H9 (cell line): ENCODE measurements around the gene MAPKAPK2. TPM values are rescaled to one million over a fixed set of nuclear protein-coding genes. Genes with fewer than 3 reads are reported as not detected.
A peak's percentile ranks its signal among the peaks of the same experiment; 100 is the strongest.

Source experiments
- DNase-seq: peaks from one replicate; pipeline ENCODE4 v3.0.0-alpha.2; 2017
- H2AFZ ChIP-seq: one replicate; pipeline ENCODE4 v1.6.1; 2013; ENCODE audit warnings: mild to moderate bottlenecking, low read length, control low read depth, moderate library complexity
- H2AK5ac ChIP-seq: 2 replicates; pipeline ENCODE4 v1.6.1; 2013; ENCODE audit warnings: low read length, control low read depth, mixed read lengths; ENCODE audit not compliant: insufficient read length
- H2BK120ac ChIP-seq: one replicate; pipeline ENCODE4 v1.6.1; 2013; ENCODE audit warnings: low read depth, mild to moderate bottlenecking, low read length, control low read depth, inconsistent platforms; ENCODE audit not compliant: poor library complexity, severe bottlenecking
- H2BK12ac ChIP-seq: 2 replicates; pipeline ENCODE4 v1.6.1; 2013; ENCODE audit warnings: low read length, control low read depth, mixed read lengths, low read depth; ENCODE audit not compliant: insufficient read length
- H2BK15ac ChIP-seq: 2 replicates; pipeline ENCODE4 v1.6.1; 2013; ENCODE audit warnings: low read depth, low read length, control low read depth
- H2BK20ac ChIP-seq: one replicate; pipeline ENCODE4 v1.6.1; 2013; ENCODE audit warnings: low read depth, mild to moderate bottlenecking, low read length, control low read depth, inconsistent platforms; ENCODE audit not compliant: poor library complexity, severe bottlenecking
- H2BK5ac ChIP-seq: 2 replicates; pipeline ENCODE4 v1.6.1; 2013; ENCODE audit warnings: low read length, control low read depth, mixed read lengths; ENCODE audit not compliant: insufficient read length
- H3K14ac ChIP-seq: 2 replicates; pipeline ENCODE4 v1.6.1; 2013; ENCODE audit warnings: low read length, control low read depth; ENCODE audit not compliant: insufficient read depth
- H3K18ac ChIP-seq: 2 replicates; pipeline ENCODE4 v1.6.1; 2013; ENCODE audit warnings: low read depth, mild to moderate bottlenecking, mixed read lengths, low read length, control low read depth; ENCODE audit not compliant: insufficient read length
- H3K23ac ChIP-seq: 2 replicates; pipeline ENCODE4 v1.6.1; 2013; ENCODE audit warnings: low read length, control low read depth, mixed read lengths, low read depth; ENCODE audit not compliant: insufficient read length
- H3K23me2 ChIP-seq: 2 replicates; pipeline ENCODE4 v1.6.1; 2013; ENCODE audit warnings: low read depth, mild to moderate bottlenecking, mixed read lengths, low read length, control low read depth; ENCODE audit not compliant: insufficient read length, poor library complexity, severe bottlenecking
- H3K27ac ChIP-seq: 2 replicates; pipeline ENCODE4 v1.5.1; 2013; ENCODE audit warnings: low read length, control low read depth, mixed read lengths, low read depth; ENCODE audit not compliant: insufficient read length
- H3K27me3 ChIP-seq: 2 replicates; pipeline ENCODE4 v1.6.1; 2013; ENCODE audit warnings: low read length, control low read depth, inconsistent platforms; ENCODE audit not compliant: insufficient read depth
- H3K4ac ChIP-seq: 2 replicates; pipeline ENCODE4 v1.6.1; 2013; ENCODE audit warnings: low read depth, mild to moderate bottlenecking, control low read depth, inconsistent platforms, low read length, moderate library complexity
- H3K4me1 ChIP-seq: 2 replicates; pipeline ENCODE4 v1.6.1; 2013; ENCODE audit warnings: low read length, control low read depth, inconsistent platforms; ENCODE audit not compliant: insufficient read depth
- H3K4me2 ChIP-seq: 2 replicates; pipeline ENCODE4 v1.6.1; 2013; ENCODE audit warnings: low read length, control low read depth, mixed read lengths; ENCODE audit not compliant: insufficient read length, insufficient read depth
- H3K56ac ChIP-seq: 2 replicates; pipeline ENCODE4 v1.6.1; 2013; ENCODE audit warnings: low read depth, mild to moderate bottlenecking, mixed read lengths, low read length, control low read depth; ENCODE audit not compliant: insufficient read length
- H3K79me1 ChIP-seq: 2 replicates; pipeline ENCODE4 v1.6.1; 2013; ENCODE audit warnings: low read depth, mild to moderate bottlenecking, moderate library complexity, low read length, control low read depth, inconsistent platforms; ENCODE audit not compliant: insufficient read depth, poor library complexity, severe bottlenecking
- H3K79me2 ChIP-seq: 2 replicates; pipeline ENCODE4 v1.6.1; 2013; ENCODE audit warnings: low read length, control low read depth, inconsistent platforms; ENCODE audit not compliant: insufficient read depth
- H3K9ac ChIP-seq: 2 replicates; pipeline ENCODE4 v1.6.1; 2013; ENCODE audit warnings: low read length, control low read depth, mixed read lengths; ENCODE audit not compliant: insufficient read length; ENCODE audit errors: extremely low read depth
- H3K9me3 ChIP-seq: one replicate; pipeline ENCODE4 v1.6.1; 2013; ENCODE audit warnings: low read depth, low read length, inconsistent platforms; ENCODE audit not compliant: control insufficient read depth
- H3T11ph ChIP-seq: one replicate; pipeline ENCODE4 v1.6.1; 2013; ENCODE audit warnings: mild to moderate bottlenecking, low read length, control low read depth, inconsistent platforms
- H4K20me1 ChIP-seq: one replicate; pipeline ENCODE4 v1.6.1; 2013; ENCODE audit not compliant: control insufficient read depth, insufficient read length, insufficient read depth
- H4K5ac ChIP-seq: 2 replicates; pipeline ENCODE4 v1.6.1; 2013; ENCODE audit warnings: low read depth, mild to moderate bottlenecking, mixed read lengths, low read length, control low read depth; ENCODE audit not compliant: insufficient read length
- H4K8ac ChIP-seq: replicated peaks from 2 replicates; pipeline ENCODE4 v1.6.1; 2013; ENCODE audit warnings: low read length, control low read depth, mixed read lengths, low read depth; ENCODE audit not compliant: insufficient read length
- H4K91ac ChIP-seq: 2 replicates; pipeline ENCODE4 v1.6.1; 2013; ENCODE audit warnings: low read depth, mild to moderate bottlenecking, moderate library complexity, mixed read lengths, low read length, control low read depth; ENCODE audit not compliant: insufficient read length
- H3K27ac Mint-ChIP-seq, 3 experiments: 2 replicates in 2 of 3; 3 replicates in 1 of 3; pipeline ENCODE4 v1.8.0; 2020 to 2021; ENCODE audit warnings: mixed read lengths in 3 of 3, mild to moderate bottlenecking in 1 of 3, moderate library complexity in 1 of 3
- H3K27me3 Mint-ChIP-seq: 2 replicates; pipeline ENCODE4 v1.8.0; 2021; ENCODE audit warnings: low read depth, mild to moderate bottlenecking, moderate library complexity, mixed read lengths
- H3K36me3 Mint-ChIP-seq, 3 experiments: 2 replicates in 2 of 3; 3 replicates in 1 of 3; pipeline ENCODE4 v1.8.0; 2020 to 2021; ENCODE audit warnings: low read depth in 3 of 3, mixed read lengths in 3 of 3; ENCODE audit not compliant: insufficient read depth in 1 of 3
- H3K4me1 Mint-ChIP-seq, 2 experiments: 2 replicates each; pipeline ENCODE4 v1.8.0; 2020; ENCODE audit warnings: mixed read lengths in 2 of 2
- H3K4me3 Mint-ChIP-seq, 2 experiments: 2 replicates in 1 of 2; 3 replicates in 1 of 2; pipeline ENCODE4 v1.8.0; 2020 to 2021; ENCODE audit warnings: mild to moderate bottlenecking in 2 of 2, mixed read lengths in 2 of 2, moderate library complexity in 1 of 2
- H3K9me3 Mint-ChIP-seq, 2 experiments: 2 replicates in 1 of 2; 3 replicates in 1 of 2; pipeline ENCODE4 v1.8.0; 2020; ENCODE audit warnings: mild to moderate bottlenecking in 2 of 2, mixed read lengths in 2 of 2, moderate library complexity in 1 of 2
- CTCF ChIP-seq: fragments of 200-600 bp; sonication (generic); conservative IDR thresholded peaks from 3 replicates; pipeline ENCODE4 v1.8.0; 2021; ENCODE audit warnings: antibody characterized with exemption, mild to moderate bottlenecking
- WGBS: extraction: QIAGEN DNeasy Blood & Tissue Kit; methylation state at CpG from one replicate; pipeline ENCODE4 v1.1.7; 2013; ENCODE audit warnings: missing lambda C conversion rate, low lambda C conversion rate, mixed read lengths; ENCODE audit not compliant: insufficient read length; ENCODE audit errors: extremely low coverage; 5-methylcytosine and 5-hydroxymethylcytosine counted together
- total RNA-seq: library from RNA; stranded (reverse); gene quantifications from 2 replicates; pipeline ENCODE4 v1.2.1, GENCODE V29; 2021

Gene MAPKAPK2
- total RNA-seq, 1 experiment from 2014 or later, result 50.1 TPM

- Histone ChIP-seq H4K91ac (no peak overlapping the region), H3K79me2 (peaks cover 2% of the 10 kb centered on the region; the same call in 1 of the 2 replicates), H3K4me2 (no peak overlapping the region), H2BK12ac (no peak overlapping the region), H4K5ac (no peak overlapping the region), H4K8ac (no peak overlapping the region), H3K4ac (no peak overlapping the region), H3K4me1 (peaks cover 19% of the 10 kb centered on the region; the same call in 1 of the 2 replicates), H3K9me3 (no peaks in the 10 kb centered on the region), H4K20me1 (no peaks in the 10 kb centered on the region), H2BK15ac (no peak overlapping the region), H3K56ac (no peak overlapping the region), H2BK5ac (no peak overlapping the region), H3K23me2 (no peaks in the 10 kb centered on the region), H3K18ac (no peak overlapping the region), H2AK5ac (no peak overlapping the region), H2BK20ac (no peak overlapping the region), H3K27ac (no peak overlapping the region), H3K9ac (no peak overlapping the region), H3K79me1 (peaks cover 2% of the 10 kb centered on the region), H3K14ac (no peak overlapping the region), H2BK120ac (no peak overlapping the region), H3K23ac (no peak overlapping the region), H3K27me3 (no peaks in the 10 kb centered on the region), H2AFZ (no peak overlapping the region), H3T11ph (no peak overlapping the region)
- Mint-ChIP-seq H3K4me1 (peaks cover 78 to 79% of the 10 kb centered on the region in 2 experiments), H3K36me3 (no peaks in the 10 kb centered on the region), H3K27me3 (no peaks in the 10 kb centered on the region), H3K9me3 (no peaks in the 10 kb centered on the region), H3K27ac (peak overlapping the region; percentile 33 to 91 (median 90); a peak in 6 of 7 replicates), H3K4me3 (peak overlapping the region; percentile 24 to 38; a peak in 3 of 5 replicates)
- no peak for TF ChIP-seq CTCF
- no CpG with 5 or more reads among the region's 4 CpGs for WGBS
- DNase-seq, result no peak
Observed at GRCh38 chr1:206705191-206705590, 20.5 kb downstream of the MAPKAPK2 start.
